HL-60 (cell line): ENCODE data around the gene PARD3.
"Not testable (repeated sequence)": the region's sequence is repeated elsewhere in the genome, so short reads cannot be mapped to it uniquely, and the experiment has no call there.

Experiments used
- CTCF ChIP-seq: IDR thresholded peaks from one replicate; pipeline ENCODE4 v1.5.1; 2011; ENCODE audit warnings: low read length, control low read depth, inconsistent platforms; ENCODE audit not compliant: insufficient read depth
- POLR2AphosphoS5 ChIP-seq: IDR thresholded peaks from 2 replicates; pipeline ENCODE4 v1.6.1; 2012; ENCODE audit warnings: low read depth
- REST ChIP-seq: IDR thresholded peaks from 2 replicates; pipeline ENCODE4 v1.6.1; 2012; ENCODE audit warnings: low read depth; ENCODE audit not compliant: insufficient replicate concordance

GRCh38 chr10:34427158-34427910 is 387.8 kb downstream of the PARD3 start:
- not testable (repeated sequence) for TF ChIP-seq REST, POLR2AphosphoS5, CTCF
